Parathyroid adenoma (tissue), 2 donors: Measurements from ENCODE around the gene DIP2A.

Experiments
- H2AFZ ChIP-seq: fragments of 300-600 bp; sonication (generic); one replicate; pipeline ENCODE4 v1.7.0; 2017; ENCODE audit warnings: antibody characterized with exemption, mild to moderate bottlenecking
- H3K27ac ChIP-seq: fragments of 300-600 bp; sonication (generic); one replicate; pipeline ENCODE4 v1.7.0; 2017
- H3K27me3 ChIP-seq: fragments of 300-600 bp; sonication (generic); one replicate; pipeline ENCODE4 v1.7.0; 2017; ENCODE audit warnings: low read length; ENCODE audit not compliant: control insufficient read depth, insufficient read depth
- H3K36me3 ChIP-seq: fragments of 300-600 bp; sonication (generic); one replicate; pipeline ENCODE4 v1.7.0; 2017; ENCODE audit warnings: low read length; ENCODE audit not compliant: control insufficient read depth, insufficient read depth
- H3K4me1 ChIP-seq: fragments of 300-600 bp; sonication (generic); one replicate; pipeline ENCODE4 v1.7.0; 2017; ENCODE audit warnings: control low read depth
- H3K4me2 ChIP-seq: fragments of 300-600 bp; sonication (generic); one replicate; pipeline ENCODE4 v1.7.0; 2017; ENCODE audit warnings: low read length
- H3K4me3 ChIP-seq: fragments of 300-600 bp; sonication (generic); one replicate; pipeline ENCODE4 v1.7.0; 2017; ENCODE audit warnings: low read depth, low read length
- H3K79me2 ChIP-seq: fragments of 300-600 bp; sonication (generic); one replicate; pipeline ENCODE4 v1.7.0; 2017; ENCODE audit warnings: control low read depth
- H3K9ac ChIP-seq: fragments of 300-600 bp; sonication (generic); one replicate; pipeline ENCODE4 v1.7.0; 2017; ENCODE audit warnings: mild to moderate bottlenecking
- H3K9me3 ChIP-seq: fragments of 300-600 bp; sonication (generic); one replicate; pipeline ENCODE4 v1.7.0; 2017; ENCODE audit warnings: low read length; ENCODE audit not compliant: control insufficient read depth
- CTCF ChIP-seq: fragments of 300-600 bp; sonication (generic); IDR thresholded peaks from one replicate; pipeline ENCODE4 v1.7.0; 2017; ENCODE audit warnings: antibody characterized with exemption, mild to moderate bottlenecking
- donor health status: primary hyperparathyroidism.

DIP2A gene

GRCh38 chr21:46422636-46423241 is 36.0 kb upstream of the DIP2A start:
- Histone ChIP-seq H3K27me3 (no peaks in the 10 kb centered on the region), H3K4me3 (no peak overlapping the region), H3K79me2 (no peaks in the 10 kb centered on the region), H3K27ac (no peak overlapping the region), H3K9ac (no peak overlapping the region), H2AFZ (no peak overlapping the region), H3K4me2 (no peak overlapping the region), H3K36me3 (no peaks in the 10 kb centered on the region), H3K4me1 (no peaks in the 10 kb centered on the region), H3K9me3 (no peaks in the 10 kb centered on the region)
- TF ChIP-seq CTCF, result no peak

GRCh38 chr21:46423546-46424038 is 35.1 kb upstream of the DIP2A start:
- Histone ChIP-seq H3K79me2 (no peaks in the 10 kb centered on the region), H3K36me3 (no peaks in the 10 kb centered on the region), H3K27me3 (no peaks in the 10 kb centered on the region), H3K9ac (no peak overlapping the region), H3K9me3 (no peaks in the 10 kb centered on the region), H3K27ac (no peak overlapping the region), H2AFZ (no peak overlapping the region), H3K4me2 (no peak overlapping the region), H3K4me1 (no peaks in the 10 kb centered on the region), H3K4me3 (no peak overlapping the region)
- no peak for TF ChIP-seq CTCF

GRCh38 chr21:46424039-46424591 is 34.6 kb upstream of the DIP2A start:
- TF ChIP-seq CTCF, result no peak
- no peak overlapping the region for H2AFZ ChIP-seq
- H3K4me1 ChIP-seq, result no peaks in the 10 kb centered on the region
- H3K9ac ChIP-seq, result no peak overlapping the region
- no peaks in the 10 kb centered on the region for H3K36me3 ChIP-seq
- H3K79me2 ChIP-seq, result no peaks in the 10 kb centered on the region
- no peaks in the 10 kb centered on the region for H3K27me3 ChIP-seq
- no peak overlapping the region for H3K27ac ChIP-seq
- no peaks in the 10 kb centered on the region for H3K9me3 ChIP-seq
- H3K4me2 ChIP-seq, result no peak overlapping the region
- no peak overlapping the region for H3K4me3 ChIP-seq

GRCh38 chr21:46424621-46425020 is 34.1 kb upstream of the DIP2A start:
- Histone ChIP-seq H3K36me3 (no peaks in the 10 kb centered on the region), H3K27me3 (no peaks in the 10 kb centered on the region), H2AFZ (no peak overlapping the region), H3K9ac (no peak overlapping the region), H3K9me3 (no peaks in the 10 kb centered on the region), H3K4me2 (no peak overlapping the region), H3K4me3 (no peak overlapping the region), H3K4me1 (no peaks in the 10 kb centered on the region), H3K27ac (no peak overlapping the region), H3K79me2 (no peaks in the 10 kb centered on the region)
- no peak for TF ChIP-seq CTCF

GRCh38 chr21:46425041-46425440 is 33.6 kb upstream of the DIP2A start:
- H3K4me2 ChIP-seq, result no peak overlapping the region
- H3K9me3 ChIP-seq, result no peaks in the 10 kb centered on the region
- H3K4me3 ChIP-seq, result no peak overlapping the region
- no peaks in the 10 kb centered on the region for H3K79me2 ChIP-seq
- no peak for TF ChIP-seq CTCF
- no peaks in the 10 kb centered on the region for H3K27me3 ChIP-seq
- no peak overlapping the region for H3K9ac ChIP-seq
- no peak overlapping the region for H3K27ac ChIP-seq
- no peaks in the 10 kb centered on the region for H3K4me1 ChIP-seq
- H3K36me3 ChIP-seq, result no peaks in the 10 kb centered on the region
- no peak overlapping the region for H2AFZ ChIP-seq
